Spleen (tissue), 11 donors: ENCODE data around the gene DRC3. TPM values are rescaled to one million over a fixed set of nuclear protein-coding genes. Genes with fewer than 3 reads are reported as not detected.

Experiments used
- DNase-seq: peaks from one replicate; pipeline ENCODE4 v3.0.0-alpha.2; 2020
- H3K27ac ChIP-seq, 8 donors: fragments of 200-600 bp; sonication (generic) in 7 of 8; 1 replicate in 4 of 8; 2 replicates in 4 of 8; pipeline versions ENCODE4 v1.5.0 to v1.8.0; 2016 to 2021; ENCODE audit warnings: inconsistent platforms in 4 of 8, mild to moderate bottlenecking in 4 of 8, moderate library complexity in 1 of 8
- H3K27me3 ChIP-seq, 7 donors: fragments of 200-600 bp; sonication (generic) in 6 of 7; replicated peaks in 1 of 7; 1 replicate in 4 of 7; 2 replicates in 3 of 7; pipeline versions ENCODE4 v1.5.0 to v1.8.0; 2016 to 2021; ENCODE audit warnings: inconsistent platforms in 3 of 7, mild to moderate bottlenecking in 1 of 7
- H3K36me3 ChIP-seq, 6 donors: fragments of 200-600 bp; sonication (generic) in 5 of 6; 1 replicate in 4 of 6; 2 replicates in 2 of 6; pipeline versions ENCODE4 v1.5.0 to v1.8.0; 2016 to 2021; ENCODE audit warnings: inconsistent platforms in 2 of 6
- H3K4me1 ChIP-seq, 6 donors: fragments of 200-600 bp; sonication (generic) in 5 of 6; 1 replicate in 3 of 6; 2 replicates in 3 of 6; pipeline versions ENCODE4 v1.5.0 to v1.8.0; 2016 to 2021; ENCODE audit warnings: inconsistent platforms in 3 of 6
- H3K4me3 ChIP-seq, 8 donors: fragments of 200-600 bp; sonication (generic) in 7 of 8; 1 replicate in 4 of 8; 2 replicates in 4 of 8; pipeline versions ENCODE4 v1.5.0 to v1.8.0; 2016 to 2021; ENCODE audit warnings: inconsistent platforms in 4 of 8, mild to moderate bottlenecking in 4 of 8, moderate library complexity in 2 of 8
- H3K9me3 ChIP-seq, 8 donors: fragments of 200-600 bp; sonication (generic) in 7 of 8; 1 replicate in 4 of 8; 2 replicates in 4 of 8; pipeline versions ENCODE4 v1.5.0 to v1.8.0; 2016 to 2021; ENCODE audit warnings: inconsistent platforms in 4 of 8
- POLR2A ChIP-seq, 3 donors: fragments of 450-650 bp; IDR thresholded peaks; one replicate each; pipeline ENCODE4 v1.5.1; 2017; ENCODE audit warnings: antibody characterized with exemption in 3 of 3, mild to moderate bottlenecking in 1 of 3
- POLR2AphosphoS5 ChIP-seq, 3 donors: sonication (generic); formaldehyde crosslinking; IDR thresholded peaks; one replicate each; pipeline ENCODE4 v1.5.1; 2017; ENCODE audit warnings: antibody characterized with exemption in 3 of 3
- WGBS, 5 donors: extraction: QIAGEN DNeasy Blood & Tissue Kit in 3 of 5; methylation state at CpG; one replicate each; pipeline versions ENCODE4 v1.1.5 to v1.1.7; 2013 to 2018; 5-methylcytosine and 5-hydroxymethylcytosine counted together
- intact Hi-C: fragments of 100-400 bp; cut with DNase I; formaldehyde crosslinking; loops from one replicate; pipeline ENCODE4 v1.15.0; 2023; ENCODE audit warnings: low total_unique reads
- polyA plus RNA-seq, 3 donors: library from polyadenylated mRNA; stranded (reverse); fragments of 200-250 nt; gene quantifications; one replicate each; pipeline ENCODE4 v1.2.1, GENCODE V29; 2013
- total RNA-seq, 7 donors: library from RNA; depleted of rRNA in 3 of 7; stranded (reverse); fragments of >200 nt in 3 of 7; fragmentation: NEBNext Ultra II Directional in 4 of 7; extraction: Animal tissue kit (Norgen Biotek cat#: 25700) in 4 of 7; gene quantifications; one replicate each; pipeline versions ENCODE4 v1.1.0 to v1.2.1, GENCODE V29; 2016 to 2021
- TF ChIP-seq, protein P1 (sequence below), 11 experiments: fragments of 200-600 bp in 7 of 11; fragments of 450-650 bp in 4 of 11; sonication (generic) in 4 of 11; IDR thresholded peaks in 8 of 11; conservative IDR thresholded peaks in 3 of 11; 1 replicate in 7 of 11; 2 replicates in 4 of 11; pipeline versions ENCODE4 v1.4.0 to v1.8.0; 2016 to 2021; ENCODE audit warnings: antibody characterized with exemption in 11 of 11, inconsistent platforms in 4 of 11, mild to moderate bottlenecking in 1 of 11
- donor health status: healthy with polysubstance abuse.
- donor health status: DM: no; HTN: no; CAD: no; lungs with moderate emphysema.
- donor health status: DM: no; HTN: no; CAD: no.
- donor health status: Bipolar disorder and iron deficiency.
- donor health status: healthy.
- donor health status: DM: no; HTN: no; CAD: no.
- donor health status: DM: yes; HTN: yes; CAD: no.

DRC3 gene
- total and polyA plus RNA-seq, 10 donors, result 0.37 to 7.3 (median 2.3) TPM

DNA sequence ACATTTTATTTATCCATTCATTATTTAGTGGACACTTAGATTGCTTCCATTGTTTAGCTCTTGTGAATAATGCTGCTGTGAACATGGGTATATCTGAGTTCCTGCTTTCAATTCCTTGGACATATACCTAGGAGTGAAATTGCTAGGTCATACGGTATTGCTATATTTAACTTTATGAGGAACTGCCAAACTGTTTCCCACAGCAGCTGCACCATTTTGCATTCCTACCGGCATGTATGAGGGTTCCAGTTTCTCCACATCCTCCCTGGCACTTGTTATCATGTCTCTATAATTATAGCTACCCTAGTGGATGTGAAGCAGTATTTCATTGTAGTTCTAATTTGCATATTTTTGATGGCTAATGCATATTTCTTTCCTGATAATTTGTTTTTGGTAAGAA, 91.4 kb downstream of the DRC3 start:
- no peak for DNase-seq
- 48 to 81% (median 68%) methylated on average over 2 of the region's 2 CpGs for WGBS, 5 donors
- Histone ChIP-seq H3K4me1 (no peaks in the 10 kb centered on the region), H3K27ac (no peak overlapping the region), H3K9me3 (no peaks in the 10 kb centered on the region), H3K27me3 (no peaks in the 10 kb centered on the region), H3K36me3 (peaks cover 0 to 88% (median 44%) of the 10 kb centered on the region in 6 donors), H3K4me3 (no peak overlapping the region)
- intact Hi-C loops, result no loop called here
- TF ChIP-seq, protein P1, sequence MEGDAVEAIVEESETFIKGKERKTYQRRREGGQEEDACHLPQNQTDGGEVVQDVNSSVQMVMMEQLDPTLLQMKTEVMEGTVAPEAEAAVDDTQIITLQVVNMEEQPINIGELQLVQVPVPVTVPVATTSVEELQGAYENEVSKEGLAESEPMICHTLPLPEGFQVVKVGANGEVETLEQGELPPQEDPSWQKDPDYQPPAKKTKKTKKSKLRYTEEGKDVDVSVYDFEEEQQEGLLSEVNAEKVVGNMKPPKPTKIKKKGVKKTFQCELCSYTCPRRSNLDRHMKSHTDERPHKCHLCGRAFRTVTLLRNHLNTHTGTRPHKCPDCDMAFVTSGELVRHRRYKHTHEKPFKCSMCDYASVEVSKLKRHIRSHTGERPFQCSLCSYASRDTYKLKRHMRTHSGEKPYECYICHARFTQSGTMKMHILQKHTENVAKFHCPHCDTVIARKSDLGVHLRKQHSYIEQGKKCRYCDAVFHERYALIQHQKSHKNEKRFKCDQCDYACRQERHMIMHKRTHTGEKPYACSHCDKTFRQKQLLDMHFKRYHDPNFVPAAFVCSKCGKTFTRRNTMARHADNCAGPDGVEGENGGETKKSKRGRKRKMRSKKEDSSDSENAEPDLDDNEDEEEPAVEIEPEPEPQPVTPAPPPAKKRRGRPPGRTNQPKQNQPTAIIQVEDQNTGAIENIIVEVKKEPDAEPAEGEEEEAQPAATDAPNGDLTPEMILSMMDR (IDR thresholded peaks at IDR 0.05 in 8 of 11, conservative IDR thresholded peaks at IDR 0.05 in 3 of 11), result no peak
- no peak for TF ChIP-seq POLR2A (IDR thresholded peaks at IDR 0.05)
- TF ChIP-seq POLR2AphosphoS5 (IDR thresholded peaks at IDR 0.05), result no peak

DNA sequence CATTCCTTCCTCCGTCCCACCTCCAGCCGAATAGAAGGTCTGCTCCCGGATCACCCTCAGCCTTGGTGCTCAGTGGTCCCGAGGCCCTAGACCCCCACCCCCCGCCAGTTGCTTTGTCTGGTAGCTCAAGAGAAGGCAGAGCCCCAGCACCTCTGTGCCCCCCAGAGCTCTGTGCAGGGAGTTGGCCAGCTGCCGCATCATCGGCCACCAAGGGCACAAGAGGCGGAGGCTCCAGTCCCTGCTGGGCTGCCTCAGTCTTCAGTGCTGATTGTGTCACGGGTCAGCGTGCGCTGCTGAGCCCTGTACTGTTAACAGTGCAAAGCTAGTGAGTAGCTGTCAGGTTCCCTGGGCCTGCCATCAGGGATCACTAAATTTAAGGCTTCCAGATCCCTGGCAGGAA, 92.9 kb downstream of the DRC3 start:
- Histone ChIP-seq H3K9me3 (no peaks in the 10 kb centered on the region), H3K4me3 (no peak overlapping the region), H3K27ac (no peak overlapping the region), H3K27me3 (no peaks in the 10 kb centered on the region), H3K4me1 (peaks cover 0 to 1% (median 0%) of the 10 kb centered on the region in 6 donors), H3K36me3 (peaks cover 0 to 73% (median 35%) of the 10 kb centered on the region in 6 donors)
- WGBS, 5 donors, result 93 to 97% (median 95%) methylated on average over 10 to 11 of the region's 11 CpGs
- TF ChIP-seq POLR2A (IDR thresholded peaks at IDR 0.05) (no peak), POLR2AphosphoS5 (IDR thresholded peaks at IDR 0.05) (peak in 1 of 3 donors; percentile 25)
- intact Hi-C loops, result no loop called here
- DNase-seq, result no peak

Other genes starting within 250 kb of the DRC3 start
- gene SREBF1, start 135.9 kb upstream of the DRC3 start, total RNA-seq, result 10 to 100 TPM; 35.4 to 74.8 (median 56.7) TPM
- 10 to 100 TPM; 25.0 to 38.2 (median 33.7) TPM for gene SREBF1, start 135.9 kb upstream of the DRC3 start, polyA plus RNA-seq
- 10 to 100 TPM; 27.0 to 82.6 (median 56.5) TPM for gene TOM1L2, start 462 bp upstream of the DRC3 start, total RNA-seq
- gene TOM1L2, start 462 bp upstream of the DRC3 start, polyA plus RNA-seq, result 10 to 100 TPM in 1 of 3 donors, 1 to 10 TPM in 2; 5.3 to 17.6 (median 7.7) TPM
- 10 to 100 TPM; 25.2 to 57.1 (median 35.5) TPM for gene ATPAF2, start 66.3 kb downstream of the DRC3 start, total RNA-seq
- gene ATPAF2, start 66.3 kb downstream of the DRC3 start, polyA plus RNA-seq, result 10 to 100 TPM; 32.1 to 38.8 (median 38.8) TPM
- gene GID4, start 66.5 kb downstream of the DRC3 start, total RNA-seq, result 10 to 100 TPM in 2 of 7 donors, 1 to 10 TPM in 5; 5.7 to 11.5 (median 9.4) TPM
- gene GID4, start 66.5 kb downstream of the DRC3 start, polyA plus RNA-seq, result 1 to 10 TPM; 3.0 to 3.9 (median 3.7) TPM
- gene DRG2, start 115.1 kb downstream of the DRC3 start, total RNA-seq, result 10 to 100 TPM; 38.1 to 50.7 (median 49.4) TPM
- gene DRG2, start 115.1 kb downstream of the DRC3 start, polyA plus RNA-seq, result 10 to 100 TPM; 39.3 to 69.1 (median 58.0) TPM
- gene MYO15A, start 135.9 kb downstream of the DRC3 start, total RNA-seq, result 1 to 10 TPM in 2 of 7 donors, under 1 TPM in 5; 0.26 to 1.9 (median 0.92) TPM
- gene MYO15A, start 135.9 kb downstream of the DRC3 start, polyA plus RNA-seq, result 1 to 10 TPM in 1 of 3 donors, under 1 TPM in 2; 0.61 to 1.8 (median 0.74) TPM
- gene ALKBH5, start 211.0 kb downstream of the DRC3 start, total RNA-seq, result 100 to 1,000 TPM in 3 of 7 donors, 10 to 100 TPM in 4; 73.7 to 120 (median 94.9) TPM
- 10 to 100 TPM; 27.1 to 51.5 (median 36.6) TPM for gene ALKBH5, start 211.0 kb downstream of the DRC3 start, polyA plus RNA-seq